Measurements from ENCODE around the gene ARHGEF37.

The ARHGEF37 gene

GRCh38 chr5:149600932-149601331, 19.6 kb downstream of the ARHGEF37 start:
- DNase-seq (ENCODE audit: low read depth): no peak

- DNase-seq (ENCODE audit: low read depth): no peak
Measured at GRCh38 chr5:149603210-149603609, 21.9 kb downstream of the ARHGEF37 start.

GRCh38 chr5:149603920-149604319, 22.6 kb downstream of the ARHGEF37 start:
- no peak for DNase-seq (ENCODE audit: low read depth)

DNA sequence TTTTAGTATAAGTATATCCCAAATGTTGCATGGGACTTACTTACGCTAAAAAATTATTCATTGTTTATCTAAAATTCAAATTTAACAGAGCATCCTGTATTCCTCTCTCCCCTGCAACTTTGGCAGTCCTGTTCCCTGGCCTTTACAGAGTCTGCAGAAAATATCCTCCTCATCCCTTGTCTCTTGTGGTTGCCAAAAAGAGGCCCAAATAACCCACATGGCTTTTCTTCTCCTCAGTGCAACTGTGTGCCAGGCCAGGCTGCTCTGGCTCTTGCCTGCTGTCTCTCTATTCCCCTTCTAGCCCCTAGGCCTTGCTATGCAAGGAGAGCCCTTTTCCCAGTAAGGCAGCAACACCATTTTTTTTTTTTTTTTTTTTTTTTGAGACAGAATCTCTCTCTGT, 23.0 kb downstream of the ARHGEF37 start:
- no peak for DNase-seq (ENCODE audit: low read depth)

GRCh38 chr5:149605354-149605997, 24.2 kb downstream of the ARHGEF37 start:
- DNase-seq (ENCODE audit: low read depth): no peak

DNA sequence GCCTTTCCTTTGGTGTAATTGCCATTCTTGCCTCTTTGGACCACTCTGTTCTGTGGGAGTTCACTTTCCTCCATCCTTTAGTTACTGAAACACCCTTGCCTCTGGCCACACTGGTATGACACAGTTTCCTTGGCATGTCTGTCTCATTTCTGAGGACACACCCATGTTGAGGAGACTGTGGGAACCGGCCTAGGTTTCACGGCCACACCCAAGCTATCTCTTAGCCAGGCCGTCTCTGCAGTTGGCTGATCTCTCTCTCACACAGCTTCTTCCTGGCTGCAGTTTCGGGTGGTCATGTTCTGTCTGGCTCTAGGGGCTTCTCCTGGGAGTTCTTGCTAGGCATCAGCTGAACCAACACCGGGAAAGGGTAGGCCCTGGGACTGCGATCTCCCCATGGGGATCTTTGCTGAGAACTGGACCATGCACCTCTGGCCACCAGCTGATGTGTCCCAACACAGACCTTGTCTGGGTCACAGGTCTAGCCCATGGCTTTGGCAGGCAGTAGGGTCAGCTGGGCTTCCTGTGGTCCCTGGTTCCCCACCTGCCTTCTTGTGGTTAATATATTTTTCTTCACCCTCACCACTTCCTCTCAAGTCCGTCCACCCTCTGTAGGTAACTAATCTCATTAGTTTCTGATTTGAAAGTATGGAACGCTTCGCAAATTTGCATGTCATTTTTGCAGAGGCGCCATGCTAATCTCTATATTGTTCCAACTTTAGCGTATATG, 24.9 kb downstream of the ARHGEF37 start:
- DNase-seq (ENCODE audit: low read depth): peak; percentile 28

DNA sequence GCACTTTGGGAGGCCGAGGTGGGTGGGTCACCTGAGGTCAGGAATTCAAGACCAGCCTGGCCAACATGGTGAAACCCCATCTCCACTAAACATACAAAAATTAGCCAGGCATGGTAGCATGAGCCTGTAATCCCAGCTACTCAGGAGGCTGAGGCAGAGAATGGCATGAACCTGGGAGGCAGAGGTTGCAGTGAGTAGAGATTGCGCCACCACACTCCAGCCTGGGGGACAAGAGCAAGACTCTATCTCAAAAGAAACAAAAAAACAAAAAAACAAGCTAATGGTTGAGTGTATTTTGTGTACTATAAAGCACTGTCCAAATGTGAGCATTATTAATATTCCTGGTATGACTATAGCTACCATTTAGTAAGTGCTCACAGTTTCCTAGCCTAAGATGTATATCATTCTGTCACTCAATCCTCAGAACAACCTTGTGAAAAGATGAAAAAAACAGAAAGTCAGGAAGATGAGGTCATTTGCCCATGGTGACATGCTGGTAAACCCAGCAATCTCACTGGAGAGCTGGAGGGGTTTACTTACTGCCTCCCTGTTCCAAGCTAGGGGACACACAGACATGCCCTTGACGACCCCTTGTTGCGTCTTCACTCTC, 27.7 kb downstream of the ARHGEF37 start:
- DNase-seq (ENCODE audit: low read depth): no peak

- no peak for DNase-seq (ENCODE audit: low read depth)
Measured at GRCh38 chr5:149609640-149610219, 28.4 kb downstream of the ARHGEF37 start.

GRCh38 chr5:149610589-149611255, 29.4 kb downstream of the ARHGEF37 start:
- DNase-seq (ENCODE audit: low read depth): no peak

DNA sequence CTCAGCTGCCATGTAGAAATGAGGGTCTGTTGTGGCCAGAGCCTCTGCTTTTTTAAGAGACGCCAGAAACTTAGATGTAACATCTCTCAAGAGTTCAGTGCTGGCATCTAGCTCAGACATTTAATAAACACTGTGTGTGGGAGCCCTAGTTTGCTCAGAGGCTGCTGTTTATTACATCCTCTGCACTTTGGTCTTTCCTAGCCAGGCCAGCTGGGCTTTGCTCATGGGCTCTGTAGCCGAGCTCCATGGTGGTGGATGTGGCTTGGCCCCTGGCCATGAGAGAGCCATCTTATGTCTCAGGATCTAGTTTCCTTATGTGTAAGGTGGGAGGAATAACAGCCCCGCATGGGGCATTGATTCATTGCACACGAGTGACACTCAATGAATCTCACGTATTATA, 30.0 kb downstream of the ARHGEF37 start:
- DNase-seq (ENCODE audit: low read depth): peak; percentile 19

GRCh38 chr5:149614034-149614907, 33.0 kb downstream of the ARHGEF37 start:
- no peak for DNase-seq (ENCODE audit: low read depth)

- no peak for DNase-seq (ENCODE audit: low read depth)
Measured at GRCh38 chr5:149615976-149616375, 34.7 kb downstream of the ARHGEF37 start.

DNA sequence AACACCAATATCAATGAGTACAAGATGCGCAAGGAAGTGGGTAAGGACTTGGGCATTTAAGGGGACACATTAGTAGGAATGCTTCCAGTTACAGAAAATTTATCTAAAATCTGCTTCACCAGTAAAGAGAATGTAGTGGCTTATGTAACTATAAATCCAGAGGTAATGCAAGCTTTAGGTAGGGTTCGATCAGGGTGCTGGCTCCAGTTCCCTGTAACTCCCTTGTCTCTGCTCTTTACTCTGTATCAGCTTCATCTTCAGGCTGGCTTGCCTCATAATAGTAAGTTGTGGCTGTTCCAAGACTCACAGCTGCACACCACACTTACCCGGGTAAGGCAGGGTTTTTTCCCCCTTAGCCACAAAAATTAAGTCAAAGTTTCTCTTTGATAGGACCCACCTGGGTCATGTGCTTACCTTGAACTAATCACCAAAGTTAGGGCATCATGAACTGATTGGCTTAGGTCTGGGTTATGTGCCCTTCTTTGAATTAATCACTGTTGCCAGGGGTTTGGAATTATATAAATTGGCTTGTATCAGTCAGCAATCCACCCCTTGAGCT, 35.5 kb downstream of the ARHGEF37 start:
- DNase-seq (ENCODE audit: low read depth): no peak

DNA sequence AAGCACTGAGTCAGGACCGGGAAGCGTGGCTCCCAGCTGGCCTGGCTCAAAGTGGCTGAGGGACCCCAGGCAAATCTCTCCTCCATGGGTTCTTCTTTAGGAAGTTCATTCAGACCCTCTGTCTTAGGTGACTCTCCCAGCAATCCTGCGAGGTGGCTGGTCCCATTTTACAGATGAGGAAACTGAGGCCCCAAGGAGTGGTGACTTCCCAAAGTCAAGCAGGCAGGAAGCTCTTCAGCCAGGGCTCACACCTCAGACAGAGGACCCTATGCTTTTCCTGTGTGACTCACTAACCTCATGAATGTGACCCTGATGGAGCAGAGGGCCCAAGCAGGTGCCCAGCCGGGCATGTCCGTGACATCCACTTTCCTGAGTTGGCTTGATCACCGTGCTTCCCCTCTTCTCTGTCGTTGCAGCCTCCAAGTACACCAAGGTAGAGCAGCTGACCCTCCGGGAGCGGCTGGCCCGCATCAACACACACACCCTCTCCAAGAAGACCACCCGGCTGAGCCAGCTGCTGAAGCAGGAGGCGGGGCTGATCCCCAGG, 36.5 kb downstream of the ARHGEF37 start:
- DNase-seq (ENCODE audit: low read depth): no peak

DNA sequence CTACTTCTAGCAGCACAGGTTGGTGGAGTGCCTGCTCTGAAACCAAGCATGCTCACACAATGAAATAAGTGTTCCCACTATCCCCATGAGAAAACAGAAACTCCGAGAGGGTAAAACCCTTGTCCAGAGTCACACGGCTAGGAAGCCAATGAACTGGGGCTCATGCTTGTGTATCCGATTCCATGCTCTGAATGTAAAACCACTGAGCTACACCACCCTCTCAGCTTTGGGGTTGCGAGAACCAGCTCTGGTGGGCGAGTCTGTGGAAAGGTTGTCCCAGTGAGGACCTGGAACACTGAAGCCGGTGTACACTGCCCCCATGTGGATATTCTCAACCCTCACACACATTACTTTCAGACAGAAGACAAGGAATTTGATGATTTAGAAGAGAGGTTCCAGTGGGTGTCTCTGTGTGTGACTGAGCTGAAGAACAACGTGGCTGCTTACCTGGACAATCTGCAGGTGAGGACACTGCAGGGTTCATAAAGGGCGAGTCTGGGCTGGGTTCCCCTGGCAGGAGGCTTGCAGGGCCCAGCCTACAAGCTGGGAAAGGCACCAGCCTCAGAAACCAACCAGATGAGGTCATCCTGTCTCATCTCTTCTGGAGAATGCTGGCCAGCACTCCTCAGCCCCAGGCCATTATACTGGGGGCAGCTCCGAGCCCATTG, 37.4 kb downstream of the ARHGEF37 start:
- peak; percentile 26 for DNase-seq (ENCODE audit: low read depth)

DNA sequence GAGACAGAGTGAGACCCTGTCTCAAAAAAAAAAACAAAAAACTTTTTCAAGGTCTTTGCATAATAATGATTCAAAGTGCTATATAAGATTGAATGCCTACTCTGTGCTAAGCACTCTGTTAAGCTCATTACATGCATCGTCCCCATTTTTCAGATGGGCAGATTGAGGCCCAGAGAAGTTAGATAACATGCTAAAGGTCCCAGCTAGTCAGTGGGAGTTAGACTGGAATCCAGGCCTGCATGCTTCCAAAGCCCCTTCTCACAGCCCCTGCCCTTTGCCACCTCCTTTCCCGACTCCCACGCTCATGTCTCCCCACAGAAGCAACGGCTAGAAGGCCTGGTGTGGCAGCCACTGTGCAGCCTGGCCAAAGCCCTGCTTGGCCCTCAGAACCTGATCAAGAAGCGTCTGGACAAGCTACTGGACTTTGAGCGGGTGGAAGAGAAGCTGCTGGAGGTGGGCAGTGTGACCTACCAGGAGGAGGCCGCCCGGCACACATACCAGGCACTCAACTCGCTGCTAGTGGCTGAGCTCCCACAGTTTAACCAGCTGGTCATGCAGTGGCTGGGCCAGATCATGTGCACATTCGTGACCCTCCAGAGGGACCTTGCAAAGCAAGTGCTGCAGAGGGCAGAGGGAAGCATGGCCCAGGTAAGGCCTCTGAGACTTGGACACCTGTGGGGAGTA, 40.3 kb downstream of the ARHGEF37 start:
- no peak for DNase-seq (ENCODE audit: low read depth)

DNA sequence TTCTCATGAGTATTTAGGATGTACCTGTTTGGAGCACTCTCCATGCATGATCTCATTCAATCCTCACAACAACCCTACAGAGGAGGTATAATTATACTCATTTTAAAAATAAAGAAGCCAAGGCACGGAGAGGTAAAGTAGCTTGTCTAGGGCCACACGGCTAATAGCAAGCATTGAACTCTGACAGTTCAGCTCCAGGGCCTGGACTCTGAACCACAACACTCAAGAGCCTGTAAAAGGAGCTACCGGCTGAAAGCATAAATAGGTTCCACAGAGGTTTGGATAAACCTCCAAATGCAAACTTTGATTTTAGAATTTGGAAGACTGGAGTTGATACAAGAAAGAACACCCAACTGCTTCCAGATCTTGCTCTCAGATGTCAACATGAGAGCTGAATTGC, 41.2 kb downstream of the ARHGEF37 start:
- DNase-seq (ENCODE audit: low read depth): no peak

DNA sequence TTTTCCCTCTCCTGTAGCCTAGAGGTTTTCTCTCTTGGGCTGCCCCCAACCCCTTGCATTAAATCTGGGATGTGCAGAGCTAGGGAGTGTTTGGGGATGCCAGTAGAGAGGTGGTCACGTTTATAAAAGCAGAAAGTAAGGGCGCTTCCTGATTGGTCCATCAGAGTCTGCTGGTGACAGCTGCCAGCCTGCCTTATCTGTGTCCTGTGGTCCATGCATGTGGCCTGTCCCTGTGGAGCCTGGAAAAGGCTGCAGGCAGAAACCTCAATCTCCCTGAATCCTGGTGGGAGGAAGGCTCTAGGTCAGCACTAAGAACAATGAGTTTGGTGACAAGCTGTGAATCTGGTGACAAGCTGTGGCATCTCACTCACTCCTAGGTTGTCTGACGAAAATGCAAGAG, 42.2 kb downstream of the ARHGEF37 start:
- DNase-seq (ENCODE audit: low read depth): no peak

- DNase-seq (ENCODE audit: low read depth): no peak
Measured at GRCh38 chr5:149627070-149627469, 45.8 kb downstream of the ARHGEF37 start.

GRCh38 chr5:149628221-149628620, 46.9 kb downstream of the ARHGEF37 start:
- DNase-seq (ENCODE audit: low read depth): no peak
